SU-DHL-6 (cell line): ENCODE data around the gene LRRC72.

ENCODE experiments used
- H2AFZ ChIP-seq: fragments of 200-600 bp; sonication (generic); 2 replicates; pipeline ENCODE4 v1.6.1; 2014; ENCODE audit warnings: low read depth, mild to moderate bottlenecking, moderate library complexity, mixed read lengths, antibody characterized with exemption, low read length; ENCODE audit not compliant: severe bottlenecking
- H3F3A ChIP-seq: fragments of 200-600 bp; shearing (Covaris generic); 2 replicates; pipeline ENCODE4 v1.6.0; 2016; ENCODE audit warnings: antibody characterized with exemption, mild to moderate bottlenecking; ENCODE audit not compliant: insufficient read depth
- H3K27ac ChIP-seq: fragments of 200-600 bp; sonication (generic); 2 replicates; pipeline ENCODE4 v1.5.1; 2016; ENCODE audit warnings: low read depth, mild to moderate bottlenecking, low read length, moderate library complexity, mixed read lengths
- H3K27me3 ChIP-seq: fragments of 200-600 bp; sonication (generic), shearing (Covaris generic); 2 replicates; pipeline ENCODE4 v1.6.0; 2014; ENCODE audit warnings: mild to moderate bottlenecking, low read length
- H3K36me3 ChIP-seq: fragments of 200-600 bp; sonication (generic); 2 replicates; pipeline ENCODE4 v1.6.1; 2014; ENCODE audit warnings: mild to moderate bottlenecking, low read length, mixed read lengths
- H3K4me2 ChIP-seq: fragments of 300-600, 200-600 bp; shearing (Covaris generic), sonication (generic); 2 replicates; pipeline ENCODE4 v1.6.0; 2014; ENCODE audit warnings: low read length, low read depth, mild to moderate bottlenecking; ENCODE audit not compliant: poor library complexity, severe bottlenecking
- H3K4me3 ChIP-seq: fragments of 200-600 bp; sonication (generic); 2 replicates; pipeline ENCODE4 v1.5.1; 2014; ENCODE audit warnings: antibody characterized with exemption, low read length, mild to moderate bottlenecking, mixed read lengths; ENCODE audit not compliant: insufficient read depth, poor library complexity, severe bottlenecking
- H3K79me2 ChIP-seq: fragments of 200-600 bp; sonication (generic); 2 replicates; pipeline ENCODE4 v1.6.1; 2014; ENCODE audit warnings: mild to moderate bottlenecking, low read length, moderate library complexity; ENCODE audit not compliant: insufficient read depth
- H3K9ac ChIP-seq: fragments of 200-600 bp; sonication (generic); 2 replicates; pipeline ENCODE4 v1.7.0; 2014; ENCODE audit warnings: mild to moderate bottlenecking, low read length
- H3K9me2 ChIP-seq: fragments of 200-600 bp; sonication (generic); replicated peaks from 2 replicates; pipeline ENCODE4 v1.6.1; 2014; ENCODE audit warnings: low read length; ENCODE audit not compliant: insufficient read depth
- H3K9me3 ChIP-seq: fragments of 200-600 bp; sonication (generic); 2 replicates; pipeline ENCODE4 v1.6.1; 2014; ENCODE audit warnings: low read length, mixed read lengths; ENCODE audit not compliant: insufficient read depth
- H4K20me1 ChIP-seq: fragments of 200-600 bp; sonication (generic); 2 replicates; pipeline ENCODE4 v1.6.1; 2014; ENCODE audit warnings: low read depth, mild to moderate bottlenecking, antibody characterized with exemption, low read length, moderate library complexity, mixed read lengths
- CTCF ChIP-seq: fragments of 200-600 bp; sonication (generic); IDR thresholded peaks from one replicate; pipeline ENCODE4 v1.5.1; 2017; ENCODE audit warnings: antibody characterized with exemption, mild to moderate bottlenecking, low read length, moderate library complexity; ENCODE audit not compliant: insufficient read depth, poor library complexity, severe bottlenecking
- EZH2phosphoT487 ChIP-seq: fragments of 200-600 bp; sonication (generic), shearing (Covaris generic); conservative IDR thresholded peaks from 2 replicates; pipeline ENCODE4 v1.6.1; 2018; ENCODE audit warnings: mild to moderate bottlenecking, antibody characterized with exemption, low read length, moderate library complexity, mixed read lengths

The LRRC72 gene

GRCh38 chr7:16626388-16626787 is 99.8 kb downstream of the LRRC72 start:
- TF ChIP-seq CTCF = no peak
- TF ChIP-seq EZH2phosphoT487 = no peak
- H3K9me2 ChIP-seq = no peaks in the 10 kb centered on the region

GRCh38 chr7:16627236-16627635 is 100.6 kb downstream of the LRRC72 start:
- Histone ChIP-seq H3K79me2 (no peaks in the 10 kb centered on the region), H3K4me2 (no peak overlapping the region), H3K36me3 (no peaks in the 10 kb centered on the region; the same call in 1 of the 2 replicates), H3K27me3 (no peaks in the 10 kb centered on the region), H3K9me2 (no peaks in the 10 kb centered on the region), H3K9ac (no peak overlapping the region), H3K4me3 (no peak overlapping the region), H2AFZ (no peak overlapping the region), H3F3A (no peaks in the 10 kb centered on the region), H4K20me1 (no peaks in the 10 kb centered on the region), H3K9me3 (no peaks in the 10 kb centered on the region), H3K27ac (no peak overlapping the region)
- TF ChIP-seq CTCF (no peak), EZH2phosphoT487 (no peak)

More at GRCh38 chr7:16626388-16626787, 99.8 kb downstream of the LRRC72 start:
- Histone ChIP-seq H2AFZ (no peak overlapping the region), H3K4me3 (no peak overlapping the region), H3K27me3 (no peaks in the 10 kb centered on the region), H3K4me2 (no peak overlapping the region), H3K9ac (no peak overlapping the region), H3F3A (no peaks in the 10 kb centered on the region), H3K9me3 (no peaks in the 10 kb centered on the region), H3K27ac (no peak overlapping the region), H4K20me1 (no peaks in the 10 kb centered on the region), H3K79me2 (no peaks in the 10 kb centered on the region), H3K36me3 (no peaks in the 10 kb centered on the region; the same call in 1 of the 2 replicates)

GRCh38 chr7:16630654-16631053 is 104.0 kb downstream of the LRRC72 start:
- Histone ChIP-seq H3K36me3 (peaks cover 2% of the 10 kb centered on the region; the same call in 1 of the 2 replicates), H4K20me1 (no peaks in the 10 kb centered on the region), H3K27ac (no peak overlapping the region), H3K27me3 (no peaks in the 10 kb centered on the region), H3K9ac (no peak overlapping the region), H2AFZ (no peak overlapping the region), H3K9me3 (no peaks in the 10 kb centered on the region), H3K79me2 (no peaks in the 10 kb centered on the region), H3K9me2 (no peaks in the 10 kb centered on the region), H3K4me3 (no peak overlapping the region), H3K4me2 (no peak overlapping the region), H3F3A (no peaks in the 10 kb centered on the region)
- no peak for TF ChIP-seq EZH2phosphoT487
- no peak for TF ChIP-seq CTCF
